OCI-LY1 (cell line): ENCODE measurements around the gene ABRAXAS1.
A peak's percentile ranks its signal among the peaks of the same experiment; 100 is the strongest.

Experiments
- H2AFZ ChIP-seq: fragments of 200-600 bp; sonication (generic), shearing (Covaris generic); 2 replicates; pipeline ENCODE4 v1.6.0; 2014; ENCODE audit warnings: antibody characterized with exemption, mild to moderate bottlenecking, low read length
- H3F3A ChIP-seq: fragments of 200-600 bp; sonication (generic), shearing (Covaris generic); 2 replicates; pipeline ENCODE4 v1.6.0; 2014; ENCODE audit warnings: mild to moderate bottlenecking, antibody characterized with exemption, low read length, moderate library complexity; ENCODE audit not compliant: insufficient read depth
- H3K27ac ChIP-seq: fragments of 200-600 bp; sonication (generic); 2 replicates; pipeline ENCODE4 v1.5.1; 2014; ENCODE audit warnings: low read length, mixed run types, mild to moderate bottlenecking, low read depth; ENCODE audit not compliant: poor library complexity, severe bottlenecking
- H3K27me3 ChIP-seq: fragments of 200-600 bp; sonication (generic); 2 replicates; pipeline ENCODE4 v1.6.0; 2014; ENCODE audit warnings: antibody characterized with exemption, mild to moderate bottlenecking, low read length, moderate library complexity; ENCODE audit not compliant: insufficient read depth
- H3K36me3 ChIP-seq: fragments of 200-600 bp; sonication (generic); 2 replicates; pipeline ENCODE4 v1.6.1; 2014; ENCODE audit warnings: mild to moderate bottlenecking, antibody characterized with exemption, low read length, moderate library complexity, mixed read lengths; ENCODE audit not compliant: insufficient read depth
- H3K4me1 ChIP-seq: fragments of 200-600 bp; sonication (generic); 2 replicates; pipeline ENCODE4 v1.5.1; 2014; ENCODE audit warnings: mild to moderate bottlenecking, low read length, moderate library complexity; ENCODE audit not compliant: insufficient read depth, severe bottlenecking
- H3K4me2 ChIP-seq: fragments of 200-600 bp; sonication (generic), shearing (Covaris generic); 2 replicates; pipeline ENCODE4 v1.6.1; 2014; ENCODE audit warnings: low read length
- H3K4me3 ChIP-seq: fragments of 200-600 bp; sonication (generic); 2 replicates; pipeline ENCODE4 v1.5.1; 2014; ENCODE audit warnings: low read length, low read depth, mild to moderate bottlenecking, mixed read lengths; ENCODE audit not compliant: poor library complexity, severe bottlenecking
- H3K79me2 ChIP-seq: fragments of 200-600 bp; shearing (Covaris generic); 2 replicates; pipeline ENCODE4 v1.6.1; 2016; ENCODE audit warnings: mixed run types, low read length, mixed read lengths; ENCODE audit not compliant: insufficient read depth
- H3K9ac ChIP-seq: fragments of 200-600 bp; sonication (generic), shearing (Covaris generic); 2 replicates; pipeline ENCODE4 v1.6.1; 2014; ENCODE audit warnings: mild to moderate bottlenecking, low read length, mixed read lengths
- H3K9me2 ChIP-seq: fragments of 200-600 bp; sonication (generic), shearing (Covaris generic); 2 replicates; pipeline ENCODE4 v1.6.1; 2014; ENCODE audit warnings: low read depth, mild to moderate bottlenecking, low read length, mixed read lengths
- H3K9me3 ChIP-seq: fragments of 200-600 bp; shearing (Covaris generic); 2 replicates; pipeline ENCODE4 v1.6.1; 2014; ENCODE audit warnings: low read length, mixed read lengths
- H4K20me1 ChIP-seq: fragments of 200-600 bp; sonication (generic), shearing (Covaris generic); 2 replicates; pipeline ENCODE4 v1.6.0; 2016; ENCODE audit warnings: mild to moderate bottlenecking, low read length; ENCODE audit not compliant: insufficient read depth
- EZH2 ChIP-seq: fragments of 200-600 bp; sonication (generic), shearing (Covaris generic); IDR thresholded peaks from 2 replicates; pipeline ENCODE4 v1.8.0; 2017; ENCODE audit warnings: borderline replicate concordance, mixed run types, mild to moderate bottlenecking, antibody characterized with exemption, low read length, moderate library complexity, mixed read lengths
- TF ChIP-seq, protein P1 (sequence below): fragments of 200-600 bp; sonication (generic), shearing (Covaris generic); IDR thresholded peaks from 2 replicates; pipeline ENCODE4 v1.5.1; 2017; ENCODE audit warnings: mild to moderate bottlenecking, antibody characterized with exemption, low read length, moderate library complexity, mixed read lengths

ABRAXAS1 gene

DNA sequence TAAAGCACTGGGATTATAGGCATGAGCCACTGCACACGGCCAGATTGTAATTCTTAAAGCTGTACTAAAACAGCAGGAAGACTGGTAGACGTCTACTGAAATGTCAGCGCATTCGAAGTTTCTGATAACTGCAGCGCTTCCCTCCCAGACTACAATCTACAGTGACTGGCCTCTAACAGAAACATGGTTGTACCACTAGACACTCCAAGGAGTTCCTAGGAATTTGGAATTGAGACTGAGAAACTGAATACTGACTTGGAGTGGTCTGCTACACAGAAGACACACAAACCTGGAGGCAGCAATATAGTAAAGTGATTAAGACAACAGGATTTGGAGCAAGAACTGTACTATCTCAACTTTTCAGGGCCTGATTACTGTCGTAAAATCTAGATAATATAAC is 30.2 kb downstream of the ABRAXAS1 start:
- TF ChIP-seq EZH2, result no peak
- TF ChIP-seq, protein P1, sequence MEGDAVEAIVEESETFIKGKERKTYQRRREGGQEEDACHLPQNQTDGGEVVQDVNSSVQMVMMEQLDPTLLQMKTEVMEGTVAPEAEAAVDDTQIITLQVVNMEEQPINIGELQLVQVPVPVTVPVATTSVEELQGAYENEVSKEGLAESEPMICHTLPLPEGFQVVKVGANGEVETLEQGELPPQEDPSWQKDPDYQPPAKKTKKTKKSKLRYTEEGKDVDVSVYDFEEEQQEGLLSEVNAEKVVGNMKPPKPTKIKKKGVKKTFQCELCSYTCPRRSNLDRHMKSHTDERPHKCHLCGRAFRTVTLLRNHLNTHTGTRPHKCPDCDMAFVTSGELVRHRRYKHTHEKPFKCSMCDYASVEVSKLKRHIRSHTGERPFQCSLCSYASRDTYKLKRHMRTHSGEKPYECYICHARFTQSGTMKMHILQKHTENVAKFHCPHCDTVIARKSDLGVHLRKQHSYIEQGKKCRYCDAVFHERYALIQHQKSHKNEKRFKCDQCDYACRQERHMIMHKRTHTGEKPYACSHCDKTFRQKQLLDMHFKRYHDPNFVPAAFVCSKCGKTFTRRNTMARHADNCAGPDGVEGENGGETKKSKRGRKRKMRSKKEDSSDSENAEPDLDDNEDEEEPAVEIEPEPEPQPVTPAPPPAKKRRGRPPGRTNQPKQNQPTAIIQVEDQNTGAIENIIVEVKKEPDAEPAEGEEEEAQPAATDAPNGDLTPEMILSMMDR, result no peak
- Histone ChIP-seq H2AFZ (no peak overlapping the region), H3K9me2 (no peaks in the 10 kb centered on the region), H3K4me3 (peak overlapping the region; percentile 91), H3K4me1 (peaks cover 32% of the 10 kb centered on the region), H3K9me3 (no peaks in the 10 kb centered on the region), H3K79me2 (peaks cover 26% of the 10 kb centered on the region), H3K36me3 (peaks cover 41% of the 10 kb centered on the region; the same call in 1 of the 2 replicates), H3K27ac (peak overlapping the region; percentile 55), H4K20me1 (no peaks in the 10 kb centered on the region), H3K27me3 (no peaks in the 10 kb centered on the region), H3F3A (no peaks in the 10 kb centered on the region), H3K9ac (peak overlapping the region; percentile 91), H3K4me2 (peak overlapping the region; percentile 97)

GRCh38 chr4:83449009-83449408 is 35.9 kb downstream of the ABRAXAS1 start:
- Histone ChIP-seq H3K27me3 (no peaks in the 10 kb centered on the region), H2AFZ (no peak overlapping the region), H3K9me2 (no peaks in the 10 kb centered on the region), H4K20me1 (no peaks in the 10 kb centered on the region), H3F3A (no peaks in the 10 kb centered on the region), H3K9ac (no peak overlapping the region), H3K36me3 (peaks cover 34% of the 10 kb centered on the region; the same call in 1 of the 2 replicates), H3K4me1 (peaks cover 5% of the 10 kb centered on the region), H3K4me3 (no peak overlapping the region), H3K9me3 (no peaks in the 10 kb centered on the region), H3K4me2 (no peak overlapping the region), H3K27ac (no peak overlapping the region), H3K79me2 (no peaks in the 10 kb centered on the region)
- TF ChIP-seq, protein P1, result no peak
- no peak for TF ChIP-seq EZH2

DNA sequence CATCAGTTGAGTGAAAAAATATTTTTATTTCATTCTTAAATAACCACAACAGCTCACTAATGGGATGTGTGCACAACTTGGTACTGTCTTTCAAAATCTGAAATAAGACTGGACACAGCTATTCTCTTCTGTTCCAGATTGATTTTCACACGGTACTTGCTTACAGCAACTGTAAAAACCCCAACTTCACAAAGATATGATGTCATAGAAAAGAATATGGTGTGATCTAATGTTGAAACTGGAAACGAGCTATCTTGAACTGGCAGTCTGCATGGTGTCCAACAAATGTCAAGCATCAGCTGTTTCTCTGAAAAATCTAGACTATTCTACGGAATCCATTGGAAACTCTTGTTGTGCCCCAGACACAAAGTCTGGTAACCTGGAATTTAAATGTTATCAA is 44.0 kb downstream of the ABRAXAS1 start:
- TF ChIP-seq, protein P1, result no peak
- TF ChIP-seq EZH2, result no peak
- H3K9ac ChIP-seq, result no peak overlapping the region
- H2AFZ ChIP-seq, result no peak overlapping the region
- no peaks in the 10 kb centered on the region for H3K9me2 ChIP-seq
- H3K27ac ChIP-seq, result no peak overlapping the region
- H3K79me2 ChIP-seq, result no peaks in the 10 kb centered on the region
- H4K20me1 ChIP-seq, result no peaks in the 10 kb centered on the region
- H3K9me3 ChIP-seq, result no peaks in the 10 kb centered on the region
- H3K4me1 ChIP-seq, result no peaks in the 10 kb centered on the region
- H3K4me3 ChIP-seq, result no peak overlapping the region
- no peaks in the 10 kb centered on the region for H3F3A ChIP-seq
- H3K27me3 ChIP-seq, result no peaks in the 10 kb centered on the region
- no peak overlapping the region for H3K4me2 ChIP-seq
- H3K36me3 ChIP-seq, result peaks cover 59% of the 10 kb centered on the region
